SK-N-MC (cell line): Measurements from ENCODE around the gene VAT1L.

ENCODE experiments used
- EZH2 ChIP-seq: fragments of 200-600 bp; sonication (generic); IDR thresholded peaks from one replicate; pipeline ENCODE4 v1.6.1; 2017; ENCODE audit warnings: antibody characterized with exemption
- POLR2AphosphoS5 ChIP-seq: IDR thresholded peaks from 2 replicates; pipeline ENCODE4 v1.6.1; 2012; ENCODE audit warnings: mild to moderate bottlenecking, low read depth, low read length, borderline replicate concordance

DNA sequence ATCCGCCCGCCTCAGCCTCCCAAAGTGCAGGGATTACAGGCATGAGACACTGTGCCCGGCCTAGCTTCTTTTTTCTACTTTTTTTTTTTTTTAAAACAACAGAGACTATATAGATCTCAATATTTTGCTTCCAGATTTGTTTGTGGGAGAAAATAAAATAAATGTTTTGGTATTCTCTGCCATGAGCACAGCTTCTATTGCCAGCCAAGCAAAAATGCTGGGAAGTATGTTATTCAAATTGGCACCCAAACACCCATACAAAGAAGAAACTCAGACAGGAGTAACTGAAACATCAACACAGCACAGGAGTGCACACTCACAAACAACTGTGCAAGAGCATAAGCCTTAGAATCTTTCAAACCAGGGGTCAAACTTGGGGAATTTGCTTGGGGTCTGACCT is 196.7 kb downstream of the VAT1L start:
- no peak for TF ChIP-seq EZH2
- no peak for TF ChIP-seq POLR2AphosphoS5
